Head of caudate nucleus (tissue), 42 donors: ENCODE measurements around the gene RABGEF1.
"Not testable (repeated sequence)": the region's sequence is repeated elsewhere in the genome, so short reads cannot be mapped to it uniquely, and the experiment has no call there.

Experiments used
- DNase-seq, 42 donors: peaks; one replicate each; pipeline versions ENCODE4 v3.0.0 to v3.0.0-alpha.2; 2020 to 2021; ENCODE audit warnings: mixed read lengths in 7 of 42
- intact Hi-C: fragments of 100-400 bp; cut with DNase I; formaldehyde crosslinking; loops from one replicate; pipeline ENCODE4 v1.15.0; 2022

The RABGEF1 gene

DNA sequence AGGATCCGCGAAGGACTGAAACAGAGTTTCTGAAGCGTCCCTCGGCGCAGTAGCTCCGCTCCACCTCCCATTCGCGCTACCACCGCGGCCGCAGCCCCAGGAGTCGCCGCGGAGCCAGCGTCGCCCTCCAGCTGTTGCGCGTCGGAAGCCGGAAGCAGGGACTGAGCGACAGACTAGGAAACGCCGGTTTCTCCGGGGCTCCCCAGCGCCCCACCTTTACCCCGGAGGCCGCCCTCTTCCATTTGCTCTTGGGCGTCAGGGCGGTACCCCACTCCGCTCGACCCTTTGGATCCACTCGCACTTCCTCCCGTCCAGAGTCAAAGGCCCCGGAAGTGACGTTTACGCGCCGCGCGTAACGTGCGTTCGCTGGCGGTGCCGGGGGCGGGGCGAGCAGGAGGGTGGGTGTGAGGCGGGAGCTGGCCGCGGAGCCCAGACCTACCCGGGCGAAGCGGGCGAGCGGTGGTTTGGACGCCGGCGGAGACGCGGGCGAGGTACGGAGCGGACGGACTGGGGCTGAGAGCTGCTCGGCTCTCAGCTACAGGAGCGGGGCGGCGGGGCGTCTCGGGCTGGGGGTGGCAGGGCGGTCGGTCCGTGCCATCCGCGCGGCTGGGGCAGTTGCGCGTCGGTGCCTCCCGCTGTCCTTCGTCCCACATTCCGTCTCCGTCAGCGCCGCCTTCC, at the start of gene RABGEF1:
RABGEF1 (plus strand) TSS at position 432 of the 678 bp plus-strand sequence. CDS start 31,167 bp downstream, outside the sequence.
- intact Hi-C loops: no loop called here
- peak; percentile 93 to 99 (median 98) for DNase-seq

DNA sequence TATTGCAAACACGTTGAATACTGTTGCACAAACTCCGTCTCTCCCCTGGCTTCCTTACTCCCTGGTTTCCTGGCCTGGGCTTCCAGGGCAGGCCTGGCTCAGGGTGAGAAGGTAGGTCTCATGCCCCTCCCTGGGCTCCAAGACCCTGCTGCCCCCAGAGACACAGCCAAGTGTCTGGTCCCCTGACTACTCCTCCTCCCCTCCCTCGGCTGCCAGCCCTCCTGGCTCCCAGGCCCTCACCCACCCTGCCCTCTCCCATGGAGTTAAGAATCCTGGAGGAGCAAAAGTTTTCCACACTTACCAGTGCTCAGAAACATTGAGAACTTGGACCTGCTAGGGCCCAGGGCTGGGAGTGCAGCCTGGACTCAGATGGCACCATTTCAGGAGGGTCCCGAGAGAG, 47.2 kb upstream of the RABGEF1 start:
- peak in 1 of 42 donors; percentile 29 for DNase-seq
- intact Hi-C loops: no loop called here

DNA sequence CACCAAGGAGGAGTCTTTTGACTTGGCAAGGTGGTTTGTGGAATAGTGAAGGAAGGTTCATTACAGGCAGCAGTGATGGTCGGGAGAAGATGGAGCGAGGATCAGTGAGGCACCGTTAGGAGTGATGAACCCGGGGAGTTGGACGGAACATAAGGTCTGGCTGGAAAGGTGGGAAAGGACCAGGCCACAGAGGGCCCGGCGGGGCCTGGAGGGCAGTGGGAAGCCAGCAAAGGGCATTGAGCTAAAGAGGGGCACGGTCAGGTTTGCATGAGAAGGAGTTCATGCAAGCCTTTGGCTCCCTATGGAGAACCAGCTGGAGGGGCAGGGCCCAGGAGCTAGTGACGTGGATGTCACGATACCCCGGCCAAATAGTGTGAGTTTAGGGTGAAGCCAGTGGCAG, 46.2 kb upstream of the RABGEF1 start:
- intact Hi-C loops: no loop called here
- peak in 1 of 42 donors; percentile 21 for DNase-seq

DNA sequence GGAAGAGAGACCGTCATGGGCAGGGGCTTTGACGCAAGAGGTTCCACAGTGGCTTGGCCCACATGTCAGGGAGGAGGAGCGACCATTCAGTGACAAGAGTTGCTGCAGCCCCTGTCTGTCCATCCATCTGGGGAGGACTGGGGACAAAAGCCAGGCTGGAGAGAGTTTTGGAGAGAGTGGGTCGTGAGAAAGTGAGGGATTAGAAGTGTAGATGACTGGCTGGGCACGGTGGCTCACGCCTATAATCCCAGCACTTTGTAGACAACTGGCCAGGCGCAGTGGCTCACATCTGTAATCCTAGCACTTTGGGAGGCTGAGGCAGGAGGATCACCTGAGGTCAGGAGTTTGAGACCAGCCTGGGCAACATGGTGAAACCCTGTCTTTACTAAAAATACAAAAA, 45.1 kb upstream of the RABGEF1 start:
- peak in 1 of 42 donors; percentile 25 for DNase-seq
- intact Hi-C loops: not testable (repeated sequence)

DNA sequence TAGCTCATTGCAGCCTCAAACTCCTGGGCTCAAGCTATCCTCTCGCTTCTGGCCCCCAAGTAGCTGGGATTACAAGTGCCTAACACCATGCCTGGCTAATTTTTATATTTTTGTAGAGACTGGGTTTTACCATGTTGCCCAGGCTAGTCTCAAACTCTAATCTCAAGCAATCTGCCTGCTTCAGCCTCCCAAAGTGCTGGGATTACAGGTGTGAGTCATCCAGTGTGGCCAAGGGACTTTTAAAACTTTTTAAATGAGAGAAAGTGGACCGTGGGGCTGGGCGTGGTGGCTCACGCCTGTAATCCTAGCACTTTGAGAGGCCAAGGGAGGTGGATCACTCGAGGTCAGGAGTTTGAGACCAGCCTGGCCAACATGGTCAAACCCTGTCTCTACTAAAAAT, 44.4 kb upstream of the RABGEF1 start:
- intact Hi-C loops, DNase-seq: not testable (repeated sequence)

DNA sequence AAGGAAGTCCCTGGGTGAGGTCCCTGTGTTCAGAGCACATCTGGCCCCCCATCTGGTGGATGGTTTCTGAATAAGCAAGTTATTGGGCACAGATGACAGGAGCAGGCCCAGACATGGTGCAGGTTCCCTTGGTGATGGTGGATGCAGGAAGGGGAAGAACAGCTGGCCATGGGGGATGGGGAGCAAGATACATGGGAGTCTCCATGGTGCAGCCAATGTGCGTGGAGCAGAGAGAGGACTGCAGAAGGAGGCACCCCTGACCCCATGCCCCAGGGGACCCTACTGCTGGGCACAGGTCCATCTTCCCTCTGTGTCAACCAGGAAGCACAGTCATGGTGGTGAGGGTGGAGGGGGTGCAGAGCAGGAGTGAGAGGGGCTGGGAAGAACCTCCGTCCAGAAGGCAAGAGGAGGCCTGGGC, 43.8 kb upstream of the RABGEF1 start:
- DNase-seq: peak in 2 of 42 donors; percentile 35 to 43
- intact Hi-C loops: no loop called here

DNA sequence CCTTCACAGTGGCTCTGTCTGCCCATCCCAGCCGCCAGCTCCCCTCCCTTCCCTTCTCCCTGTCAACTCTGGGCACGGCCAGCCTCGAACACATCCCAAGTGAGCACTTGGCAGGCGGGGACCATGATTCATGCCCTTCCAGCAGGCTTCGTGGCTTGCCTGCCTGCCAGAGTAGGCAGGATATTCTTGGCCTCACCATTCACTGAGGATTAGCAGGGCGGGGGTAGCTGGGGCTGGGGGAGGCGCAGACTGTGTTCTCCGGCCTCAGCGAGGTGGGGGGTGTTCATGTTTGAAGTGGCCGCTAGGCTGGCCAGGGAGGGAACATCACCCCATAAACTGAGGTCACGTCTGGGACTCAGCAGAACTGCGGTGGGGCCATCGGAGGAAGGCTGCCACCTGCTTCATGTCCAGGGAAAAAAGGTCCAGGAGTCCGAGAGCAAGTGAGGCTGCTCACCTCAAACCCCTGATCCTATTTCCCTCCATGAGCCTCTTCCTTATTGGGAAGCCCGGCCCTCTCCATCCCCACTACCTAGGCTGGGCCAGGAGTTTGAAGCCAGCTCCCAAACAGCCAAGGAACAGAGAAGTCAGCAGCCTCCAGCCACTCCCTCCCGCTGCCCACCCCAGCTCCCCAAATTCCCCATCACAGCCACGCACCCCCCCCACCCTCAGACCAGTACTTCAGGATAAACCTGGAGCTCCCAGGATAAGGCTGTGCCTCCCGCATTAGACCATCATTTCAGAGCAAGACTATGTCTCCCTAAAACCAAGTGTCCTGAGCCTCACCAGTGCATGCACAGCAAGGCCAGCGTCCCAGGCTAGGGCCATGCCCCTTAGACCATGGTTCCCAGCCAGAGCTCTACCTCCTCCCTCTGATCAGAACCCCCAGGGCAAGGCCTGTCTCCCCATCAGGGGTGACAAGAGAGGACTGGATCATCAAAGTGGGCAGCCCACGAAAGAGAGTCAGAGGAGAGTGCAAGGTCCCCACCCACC, 42.8 kb upstream of the RABGEF1 start:
- intact Hi-C loops: no loop called here
- DNase-seq: peak in 41 of 42 donors; percentile 28 to 89 (median 61)

DNA sequence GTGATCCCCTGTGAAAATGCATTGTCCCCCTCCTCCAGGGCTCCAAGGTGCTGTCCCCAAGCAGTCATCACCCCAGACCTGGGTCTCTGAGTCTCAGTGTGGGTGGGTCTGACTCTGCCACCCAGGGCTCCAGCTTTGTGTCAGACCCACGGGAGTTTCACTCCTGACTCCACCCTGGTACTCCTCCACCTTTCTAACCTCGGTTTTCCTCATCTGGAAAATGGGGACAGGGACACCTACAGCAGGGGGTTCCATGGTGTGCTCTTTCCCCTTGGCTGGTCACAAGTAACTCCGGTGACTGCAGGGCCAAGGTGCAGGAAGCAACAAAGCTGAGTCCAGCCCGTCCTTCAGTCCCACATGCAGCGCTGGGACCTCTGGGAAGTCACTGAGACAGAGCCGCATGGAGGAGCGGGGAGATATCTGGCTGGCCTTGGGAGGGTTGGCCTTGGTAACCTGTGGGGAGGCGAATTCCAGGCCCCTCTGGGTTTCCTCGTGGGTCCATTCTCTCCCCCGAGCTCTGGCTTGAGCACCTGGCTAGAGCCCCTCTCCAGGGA, 41.8 kb upstream of the RABGEF1 start:
- DNase-seq: peak in 1 of 42 donors; percentile 16
- intact Hi-C loops: no loop called here

DNA sequence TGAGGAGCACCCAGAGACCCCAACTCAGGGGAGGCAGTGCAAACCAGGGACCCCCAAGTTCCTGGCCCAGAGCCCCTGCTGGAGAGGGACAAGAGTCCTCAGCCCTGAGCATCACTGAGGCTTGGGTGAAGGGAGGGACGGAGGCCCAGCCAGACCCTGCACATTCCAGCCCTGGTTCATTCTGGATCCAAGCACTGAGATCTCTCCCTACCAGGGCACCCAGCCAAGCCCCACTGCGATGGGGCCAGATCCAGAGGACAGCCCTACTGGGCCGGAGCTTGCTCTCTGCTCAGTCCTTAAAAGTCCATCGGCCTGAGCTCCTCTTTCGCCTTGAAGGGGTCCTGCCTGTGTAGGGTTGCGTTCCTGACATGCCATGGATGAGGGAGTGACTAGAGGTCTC, 40.5 kb upstream of the RABGEF1 start:
- intact Hi-C loops: no loop called here
- peak in 26 of 42 donors; percentile 12 to 68 (median 37) for DNase-seq

DNA sequence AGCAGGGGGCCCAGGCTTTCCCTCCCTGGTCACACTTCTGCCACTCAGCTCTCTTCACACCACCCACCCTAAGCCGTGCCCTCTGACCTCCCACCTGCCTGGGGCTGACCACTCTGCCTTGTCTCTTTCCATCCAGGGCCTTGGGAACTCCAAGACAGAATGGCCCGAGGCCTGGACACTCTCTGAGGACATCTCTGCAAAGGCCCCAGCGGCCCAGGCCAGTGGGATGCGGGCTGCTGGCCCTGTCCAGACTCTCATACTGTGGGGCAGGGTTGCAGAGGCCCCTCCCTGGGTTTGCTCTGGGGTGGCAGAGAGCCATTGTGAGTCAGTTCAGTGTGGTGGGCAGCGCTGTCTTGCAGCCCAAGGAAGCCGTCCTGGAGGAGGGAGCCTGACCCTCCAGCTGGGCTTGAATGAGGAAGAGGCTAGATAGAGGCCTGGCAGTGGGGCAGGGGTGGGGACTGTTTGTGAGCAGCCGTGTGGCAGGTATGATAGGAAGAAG, 39.9 kb upstream of the RABGEF1 start:
- intact Hi-C loops: no loop called here
- DNase-seq: peak in 1 of 42 donors; percentile 36

DNA sequence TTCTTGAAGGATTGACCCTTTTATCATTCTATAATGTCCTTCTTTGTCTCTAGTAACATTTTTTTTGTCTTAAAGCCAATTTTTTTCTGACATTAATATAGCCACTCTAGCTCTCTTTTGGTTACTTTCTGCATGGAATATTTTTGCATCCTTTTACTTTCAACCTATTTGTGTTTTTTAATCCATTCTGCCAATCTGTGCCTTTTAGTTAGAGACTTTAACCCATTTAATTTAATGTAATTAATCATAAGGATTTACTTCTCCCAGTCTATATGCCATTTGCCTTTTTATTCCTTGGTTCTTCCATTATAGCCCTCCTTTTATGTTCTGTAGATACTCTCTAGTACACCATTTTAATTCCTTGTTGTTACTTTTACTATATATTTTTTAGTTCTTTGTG, 32.7 kb upstream of the RABGEF1 start:
- intact Hi-C loops: no loop called here

DNA sequence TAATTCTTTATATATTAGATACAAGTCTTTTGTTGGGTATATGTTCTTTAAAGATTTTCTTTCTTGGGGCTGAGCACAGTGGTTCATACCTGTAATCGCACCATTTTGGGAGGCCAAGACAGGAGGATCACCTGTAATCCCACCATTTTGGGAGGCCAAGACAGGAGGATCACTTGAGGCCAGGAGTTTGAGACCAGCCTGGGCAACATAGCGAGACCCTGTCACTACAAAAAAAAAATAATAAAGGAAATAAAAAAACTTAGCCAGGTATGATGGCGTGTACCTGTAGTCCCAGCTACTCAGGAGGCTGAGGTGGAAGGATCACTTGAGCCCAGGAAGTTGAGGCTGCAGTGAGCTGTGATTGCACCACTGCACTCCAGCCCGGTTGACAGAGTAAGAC, 29.8 kb upstream of the RABGEF1 start:
- DNase-seq, intact Hi-C loops: not testable (repeated sequence)

More for the DNA sequence above, 32.7 kb upstream of the RABGEF1 start:
- no peak for DNase-seq

DNA sequence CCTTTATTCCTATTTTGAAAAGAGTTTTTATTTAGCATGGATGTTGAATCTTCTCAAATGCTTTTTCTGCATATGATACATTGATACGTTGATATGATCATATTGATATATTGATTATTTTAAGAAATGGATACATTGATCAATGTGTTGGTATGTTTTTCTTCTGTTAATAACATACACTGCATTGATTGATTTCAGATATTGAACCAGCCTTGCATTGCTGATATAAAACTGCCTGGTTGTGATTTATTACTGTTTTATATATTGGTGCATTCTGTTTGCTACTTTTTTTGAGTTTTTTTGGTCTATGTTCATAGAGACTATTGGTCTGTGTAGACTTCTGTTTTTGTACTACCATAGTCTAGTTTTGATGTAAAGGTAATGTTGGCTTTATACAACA, 26.8 kb upstream of the RABGEF1 start:
- intact Hi-C loops: no loop called here
- DNase-seq: no peak

DNA sequence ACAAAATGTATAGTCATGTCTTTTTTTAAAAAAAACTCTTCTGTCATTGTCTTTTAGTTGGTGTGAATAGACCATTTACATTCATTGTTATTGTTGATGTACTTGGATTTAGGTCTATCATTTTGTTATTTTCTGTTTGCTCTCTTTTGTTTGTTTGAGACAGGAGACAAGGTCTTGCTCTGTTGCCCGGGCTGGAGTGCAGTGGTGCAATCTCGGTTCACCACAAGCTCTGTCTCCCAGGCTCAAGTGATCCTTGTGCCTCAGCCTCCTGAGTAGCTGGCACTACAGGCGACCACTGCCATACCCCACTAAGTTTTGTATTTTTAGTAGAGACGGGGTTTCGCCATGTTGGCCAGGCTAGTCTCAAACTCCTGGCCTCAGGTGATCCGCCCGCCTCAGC, 23.9 kb upstream of the RABGEF1 start:
- intact Hi-C loops: not testable (repeated sequence)
- DNase-seq: peak in 2 of 42 donors; percentile 14 to 18

DNA sequence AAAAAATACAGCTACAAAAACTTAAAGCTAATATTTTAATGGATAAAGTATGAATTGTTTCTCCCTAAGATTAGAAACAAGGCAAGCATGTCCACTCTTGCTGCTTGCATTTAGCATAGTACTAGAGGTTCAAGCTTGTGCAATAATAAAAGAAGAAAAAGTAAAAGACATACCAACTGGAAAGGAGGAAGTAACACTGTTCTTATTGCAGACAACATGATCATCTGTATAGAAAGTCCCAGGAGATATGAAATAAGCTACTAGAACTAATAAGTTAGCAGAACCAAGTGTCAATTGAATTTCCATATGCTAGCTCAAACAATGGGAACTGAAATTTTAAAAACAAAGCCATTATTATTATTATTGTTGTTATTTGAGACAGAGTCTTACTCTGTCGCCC, 20.0 kb upstream of the RABGEF1 start:
- DNase-seq: no peak
- intact Hi-C loops: no loop called here

DNA sequence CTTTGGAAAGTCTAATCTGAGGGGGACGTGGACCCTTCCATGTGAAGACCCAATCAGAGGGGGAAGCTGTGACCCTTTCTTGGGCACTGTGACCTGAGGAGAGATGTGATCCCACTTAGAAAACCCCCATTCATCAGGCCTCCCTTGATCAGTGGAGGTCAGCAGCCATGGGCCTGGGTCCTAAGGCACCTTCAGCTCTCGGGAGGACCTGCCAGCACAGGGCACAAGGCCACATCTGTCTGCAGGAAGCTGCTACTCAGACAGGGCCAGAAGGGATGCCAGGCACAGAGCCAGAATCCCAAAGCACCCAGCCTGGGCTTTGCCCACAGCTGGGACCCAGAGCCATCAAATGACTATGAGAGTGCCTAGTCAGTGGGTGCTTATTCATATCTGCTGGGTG, 14.7 kb upstream of the RABGEF1 start:
- intact Hi-C loops: no loop called here
- no peak for DNase-seq

DNA sequence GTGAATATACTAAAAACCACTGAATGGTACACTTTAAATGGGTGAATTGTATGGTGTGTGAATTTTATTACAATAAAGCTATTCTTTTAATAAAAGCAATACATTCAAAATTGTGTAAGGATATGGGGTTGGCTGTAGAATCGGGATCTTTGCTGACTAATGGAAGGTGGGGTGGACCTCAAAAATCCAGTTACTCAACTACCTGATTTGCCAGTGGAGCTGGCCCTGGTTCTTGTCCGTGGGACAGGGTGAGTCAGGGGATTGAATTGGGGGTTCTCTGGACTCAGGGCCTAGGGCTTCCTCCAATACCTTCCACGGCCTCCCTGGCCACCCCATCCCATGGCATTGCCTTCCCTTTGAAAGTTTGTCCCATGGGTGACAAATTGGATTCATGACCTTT, 13.5 kb upstream of the RABGEF1 start:
- no peak for DNase-seq

DNA sequence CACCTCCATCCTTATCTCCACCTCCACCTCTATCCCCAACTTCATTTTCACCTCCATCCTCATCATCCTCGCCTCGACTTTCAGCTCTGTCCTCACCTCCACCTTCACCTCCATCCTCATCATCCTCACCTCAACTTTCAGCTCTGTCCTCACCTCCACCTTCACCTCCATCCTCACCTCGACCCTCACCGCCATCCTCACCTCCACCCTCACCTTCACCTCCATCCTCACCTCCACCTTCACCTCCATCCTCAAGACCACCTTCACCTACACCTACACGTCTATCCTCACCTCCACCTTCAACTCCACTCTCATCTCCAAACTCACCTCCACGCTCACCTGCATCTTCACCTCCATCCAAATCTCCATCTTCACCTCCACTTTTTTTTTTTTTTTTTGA, 12.0 kb upstream of the RABGEF1 start:
- no peak for DNase-seq
- intact Hi-C loops: no loop called here

More for the DNA sequence above, 13.5 kb upstream of the RABGEF1 start:
- intact Hi-C loops: no loop called here

DNA sequence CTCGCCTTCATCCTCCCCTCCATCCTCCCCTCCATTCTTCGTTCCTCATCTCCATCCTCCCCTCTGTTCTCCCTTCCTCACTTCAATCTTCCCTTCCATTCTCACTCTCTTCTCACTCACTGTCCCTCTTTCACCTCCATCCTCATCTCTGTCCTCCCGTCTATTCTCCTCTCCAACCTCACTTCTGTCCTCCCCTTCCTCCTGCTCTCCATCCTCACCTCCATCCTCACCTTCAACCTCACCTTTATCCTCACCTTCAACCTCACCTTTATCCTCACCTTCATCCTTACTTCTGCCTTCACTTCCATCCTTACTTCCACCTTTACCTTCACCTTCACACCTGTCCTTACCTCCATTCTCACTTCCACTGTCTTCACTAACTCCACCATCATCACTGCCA, 11.3 kb upstream of the RABGEF1 start:
- intact Hi-C loops: no loop called here
- no peak for DNase-seq
